Neural cell (in vitro differentiated cells): Measurements from ENCODE around the gene RYR2. TPM values are rescaled to one million over a fixed set of nuclear protein-coding genes. Genes with fewer than 3 reads are reported as not detected.

ENCODE experiments used
- H2AFZ ChIP-seq: fragments of 200-600, 300-800 bp; sonication (generic), shearing (Covaris generic); 2 replicates; pipeline ENCODE4 v1.6.0; 2014; ENCODE audit warnings: low read depth, mild to moderate bottlenecking, antibody characterized with exemption, low read length, moderate library complexity
- H3F3A ChIP-seq: fragments of 200-600 bp; shearing (Covaris generic); 2 replicates; pipeline ENCODE4 v1.6.1; 2016; ENCODE audit warnings: mild to moderate bottlenecking, moderate library complexity, mixed read lengths, antibody characterized with exemption, low read length; ENCODE audit not compliant: insufficient read depth, poor library complexity, severe bottlenecking
- H3K27ac ChIP-seq: fragments of 200-600, 300-800 bp; sonication (generic), shearing (Covaris generic); 2 replicates; pipeline ENCODE4 v1.5.1; 2014; ENCODE audit warnings: mild to moderate bottlenecking, low read length, moderate library complexity
- H3K27me3 ChIP-seq: fragments of 300-800, 200-600 bp; sonication (generic), shearing (Covaris generic); 2 replicates; pipeline ENCODE4 v1.6.0; 2014; ENCODE audit warnings: mild to moderate bottlenecking, low read depth, low read length, moderate library complexity; ENCODE audit not compliant: insufficient read depth
- H3K36me3 ChIP-seq: fragments of 300-800, 200-600 bp; sonication (generic), shearing (Covaris generic); 2 replicates; pipeline ENCODE4 v1.5.1; 2014; ENCODE audit warnings: mild to moderate bottlenecking, antibody characterized with exemption, low read length, moderate library complexity; ENCODE audit not compliant: insufficient read depth
- H3K4me2 ChIP-seq: fragments of 300-800, 200-600 bp; sonication (generic), shearing (Covaris generic); 2 replicates; pipeline ENCODE4 v1.6.0; 2014; ENCODE audit warnings: mild to moderate bottlenecking, low read length
- H3K4me3 ChIP-seq: fragments of 300-800, 200-600 bp; sonication (generic), shearing (Covaris generic); 2 replicates; pipeline ENCODE4 v1.5.1; 2014; ENCODE audit warnings: mild to moderate bottlenecking, low read length, moderate library complexity
- H3K79me2 ChIP-seq: fragments of 200-600 bp; shearing (Covaris generic); replicated peaks from 2 replicates; pipeline ENCODE4 v1.6.0; 2014; ENCODE audit warnings: mild to moderate bottlenecking, low read length, moderate library complexity; ENCODE audit not compliant: insufficient read depth
- H3K9ac ChIP-seq: fragments of 300-800, 200-600 bp; sonication (generic), shearing (Covaris generic); 2 replicates; pipeline ENCODE4 v1.6.1; 2016; ENCODE audit warnings: mild to moderate bottlenecking, low read length, mixed read lengths
- H3K9me2 ChIP-seq: fragments of 200-600 bp; shearing (Covaris generic); 2 replicates; pipeline ENCODE4 v1.6.1; 2016; ENCODE audit warnings: mild to moderate bottlenecking, low read length, mixed read lengths; ENCODE audit not compliant: insufficient read depth
- H3K9me3 ChIP-seq: fragments of 200-600, 300-800 bp; sonication (generic), shearing (Covaris generic); 2 replicates; pipeline ENCODE4 v1.6.1; 2016; ENCODE audit warnings: mild to moderate bottlenecking, mixed run types, low read length, moderate library complexity, mixed read lengths
- H4K20me1 ChIP-seq: fragments of 200-600 bp; shearing (Covaris generic); 2 replicates; pipeline ENCODE4 v1.6.1; 2016; ENCODE audit warnings: mild to moderate bottlenecking, mixed run types; ENCODE audit not compliant: insufficient read depth
- EP300 ChIP-seq: fragments of 450-650 bp; conservative IDR thresholded peaks from 2 replicates; pipeline ENCODE4 v1.6.1; 2014; ENCODE audit warnings: antibody characterized with exemption, mild to moderate bottlenecking, moderate library complexity; ENCODE audit not compliant: poor library complexity, severe bottlenecking
- EZH2 ChIP-seq: fragments of 200-600, 300-800 bp; shearing (Covaris generic), sonication (generic); IDR thresholded peaks from 2 replicates; pipeline ENCODE4 v1.6.1; 2014; ENCODE audit warnings: antibody characterized with exemption, low read length, borderline replicate concordance, mild to moderate bottlenecking; ENCODE audit not compliant: insufficient read depth, poor library complexity, severe bottlenecking
- MXI1 ChIP-seq: fragments of 450-650 bp; conservative IDR thresholded peaks from 2 replicates; pipeline ENCODE4 v1.6.1; 2014; ENCODE audit warnings: antibody characterized with exemption, mild to moderate bottlenecking; ENCODE audit not compliant: poor library complexity, severe bottlenecking
- POLR2AphosphoS5 ChIP-seq: IDR thresholded peaks from 2 replicates; pipeline ENCODE4 v1.6.1; 2012
- RAD21 ChIP-seq: fragments of 450-650 bp; conservative IDR thresholded peaks from 2 replicates; pipeline ENCODE4 v1.6.1; 2014; ENCODE audit warnings: antibody characterized with exemption, mild to moderate bottlenecking, moderate library complexity
- SMC3 ChIP-seq: fragments of 450-650 bp; conservative IDR thresholded peaks from 2 replicates; pipeline ENCODE4 v1.6.1; 2014; ENCODE audit warnings: antibody characterized with exemption, mild to moderate bottlenecking, moderate library complexity; ENCODE audit not compliant: poor library complexity
- TAF1 ChIP-seq: IDR thresholded peaks from 2 replicates; pipeline ENCODE4 v1.6.1; 2012; ENCODE audit warnings: low read depth
- polyA plus RNA-seq: library from polyadenylated mRNA; depleted of rRNA; stranded (reverse); fragments of >200 nt; gene quantifications from 2 replicates; pipeline ENCODE4 v1.2.3, GENCODE V29; 2014
- TF ChIP-seq, protein P1 (sequence below): fragments of 450-650 bp; IDR thresholded peaks from 2 replicates; pipeline ENCODE4 v1.5.1; 2014; ENCODE audit warnings: antibody characterized with exemption, mild to moderate bottlenecking, moderate library complexity; ENCODE audit not compliant: poor library complexity, severe bottlenecking
- TF ChIP-seq, protein P2 (sequence below): IDR thresholded peaks from 2 replicates; pipeline ENCODE4 v1.6.1; 2012; ENCODE audit warnings: borderline replicate concordance

RYR2 gene
- polyA plus RNA-seq, 1 donor from 2014 or later, result 3.8 TPM

DNA sequence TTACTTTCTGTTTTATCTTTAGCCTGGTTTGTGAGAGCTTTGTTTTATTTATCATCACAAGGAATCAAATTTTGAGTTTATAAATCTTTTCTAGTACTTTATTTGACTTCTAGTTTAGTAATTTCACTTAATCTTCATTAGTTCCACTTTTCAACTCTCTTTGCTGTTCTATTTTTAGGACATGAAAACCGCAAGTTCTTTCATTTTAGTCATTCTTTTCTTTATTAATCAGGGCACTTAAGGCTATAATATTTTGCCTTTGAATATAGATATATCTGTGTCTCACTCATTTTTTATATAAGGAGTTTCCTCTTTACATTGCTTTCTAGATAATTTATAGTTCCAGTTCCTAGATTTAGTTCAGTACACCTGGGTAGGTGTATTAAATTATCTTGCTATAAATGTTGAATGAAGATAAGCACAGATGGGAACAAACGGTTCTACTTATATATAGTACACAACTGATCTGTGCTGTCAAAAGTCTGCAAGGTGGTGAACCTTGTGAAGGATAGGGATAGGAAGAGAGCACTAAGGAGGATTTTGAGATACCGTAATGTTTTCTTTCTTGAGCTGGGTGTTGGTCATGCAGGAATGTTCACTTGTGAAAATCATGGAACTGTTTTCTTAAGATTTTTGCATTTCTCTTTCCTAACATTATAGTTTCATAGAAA, 402.3 kb downstream of the RYR2 start:
- H3K36me3 ChIP-seq, result no peaks in the 10 kb centered on the region
- H4K20me1 ChIP-seq, result no peaks in the 10 kb centered on the region
- no peaks in the 10 kb centered on the region for H3K9me3 ChIP-seq
- no peak overlapping the region for H2AFZ ChIP-seq
- H3K4me2 ChIP-seq, result no peak overlapping the region
- H3K4me3 ChIP-seq, result no peak overlapping the region
- no peak overlapping the region for H3K27ac ChIP-seq
- no peaks in the 10 kb centered on the region for H3K9me2 ChIP-seq
- H3K79me2 ChIP-seq, result no peaks in the 10 kb centered on the region
- H3K27me3 ChIP-seq, result no peaks in the 10 kb centered on the region
- TF ChIP-seq, protein P1, sequence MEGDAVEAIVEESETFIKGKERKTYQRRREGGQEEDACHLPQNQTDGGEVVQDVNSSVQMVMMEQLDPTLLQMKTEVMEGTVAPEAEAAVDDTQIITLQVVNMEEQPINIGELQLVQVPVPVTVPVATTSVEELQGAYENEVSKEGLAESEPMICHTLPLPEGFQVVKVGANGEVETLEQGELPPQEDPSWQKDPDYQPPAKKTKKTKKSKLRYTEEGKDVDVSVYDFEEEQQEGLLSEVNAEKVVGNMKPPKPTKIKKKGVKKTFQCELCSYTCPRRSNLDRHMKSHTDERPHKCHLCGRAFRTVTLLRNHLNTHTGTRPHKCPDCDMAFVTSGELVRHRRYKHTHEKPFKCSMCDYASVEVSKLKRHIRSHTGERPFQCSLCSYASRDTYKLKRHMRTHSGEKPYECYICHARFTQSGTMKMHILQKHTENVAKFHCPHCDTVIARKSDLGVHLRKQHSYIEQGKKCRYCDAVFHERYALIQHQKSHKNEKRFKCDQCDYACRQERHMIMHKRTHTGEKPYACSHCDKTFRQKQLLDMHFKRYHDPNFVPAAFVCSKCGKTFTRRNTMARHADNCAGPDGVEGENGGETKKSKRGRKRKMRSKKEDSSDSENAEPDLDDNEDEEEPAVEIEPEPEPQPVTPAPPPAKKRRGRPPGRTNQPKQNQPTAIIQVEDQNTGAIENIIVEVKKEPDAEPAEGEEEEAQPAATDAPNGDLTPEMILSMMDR, result no peak
- TF ChIP-seq, protein P2, sequence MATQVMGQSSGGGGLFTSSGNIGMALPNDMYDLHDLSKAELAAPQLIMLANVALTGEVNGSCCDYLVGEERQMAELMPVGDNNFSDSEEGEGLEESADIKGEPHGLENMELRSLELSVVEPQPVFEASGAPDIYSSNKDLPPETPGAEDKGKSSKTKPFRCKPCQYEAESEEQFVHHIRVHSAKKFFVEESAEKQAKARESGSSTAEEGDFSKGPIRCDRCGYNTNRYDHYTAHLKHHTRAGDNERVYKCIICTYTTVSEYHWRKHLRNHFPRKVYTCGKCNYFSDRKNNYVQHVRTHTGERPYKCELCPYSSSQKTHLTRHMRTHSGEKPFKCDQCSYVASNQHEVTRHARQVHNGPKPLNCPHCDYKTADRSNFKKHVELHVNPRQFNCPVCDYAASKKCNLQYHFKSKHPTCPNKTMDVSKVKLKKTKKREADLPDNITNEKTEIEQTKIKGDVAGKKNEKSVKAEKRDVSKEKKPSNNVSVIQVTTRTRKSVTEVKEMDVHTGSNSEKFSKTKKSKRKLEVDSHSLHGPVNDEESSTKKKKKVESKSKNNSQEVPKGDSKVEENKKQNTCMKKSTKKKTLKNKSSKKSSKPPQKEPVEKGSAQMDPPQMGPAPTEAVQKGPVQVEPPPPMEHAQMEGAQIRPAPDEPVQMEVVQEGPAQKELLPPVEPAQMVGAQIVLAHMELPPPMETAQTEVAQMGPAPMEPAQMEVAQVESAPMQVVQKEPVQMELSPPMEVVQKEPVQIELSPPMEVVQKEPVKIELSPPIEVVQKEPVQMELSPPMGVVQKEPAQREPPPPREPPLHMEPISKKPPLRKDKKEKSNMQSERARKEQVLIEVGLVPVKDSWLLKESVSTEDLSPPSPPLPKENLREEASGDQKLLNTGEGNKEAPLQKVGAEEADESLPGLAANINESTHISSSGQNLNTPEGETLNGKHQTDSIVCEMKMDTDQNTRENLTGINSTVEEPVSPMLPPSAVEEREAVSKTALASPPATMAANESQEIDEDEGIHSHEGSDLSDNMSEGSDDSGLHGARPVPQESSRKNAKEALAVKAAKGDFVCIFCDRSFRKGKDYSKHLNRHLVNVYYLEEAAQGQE, result no peak
- no peak for TF ChIP-seq POLR2AphosphoS5
- TF ChIP-seq SMC3, result no peak
- no peak for TF ChIP-seq EZH2
- no peak for TF ChIP-seq TAF1
- TF ChIP-seq RAD21, result no peak
- H3K9ac ChIP-seq, result no peak overlapping the region
- H3F3A ChIP-seq, result no peaks in the 10 kb centered on the region

DNA sequence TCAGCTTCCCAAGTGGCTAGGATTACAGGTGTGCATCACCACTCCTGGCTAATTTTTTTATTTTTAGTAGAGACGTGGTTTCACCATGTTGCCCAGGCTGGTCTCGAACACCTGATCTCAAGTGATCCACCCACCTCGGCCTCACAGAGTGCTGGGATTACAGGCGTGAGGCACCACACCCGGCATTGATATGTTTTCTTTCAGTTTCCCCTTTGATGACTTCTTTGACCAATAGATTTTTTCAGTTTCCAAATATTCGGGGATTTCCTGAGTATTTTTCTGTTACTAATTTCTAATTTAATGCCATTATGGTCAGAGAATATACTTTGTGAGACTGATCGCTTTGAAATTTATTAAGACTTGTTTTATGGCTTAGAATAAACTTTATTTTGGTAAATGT, 406.1 kb downstream of the RYR2 start:
- Histone ChIP-seq H3K36me3 (no peaks in the 10 kb centered on the region), H3K4me3 (no peak overlapping the region), H3K9ac (no peak overlapping the region), H3K9me2 (no peaks in the 10 kb centered on the region), H3K27me3 (no peaks in the 10 kb centered on the region), H3K9me3 (no peaks in the 10 kb centered on the region), H3K79me2 (no peaks in the 10 kb centered on the region), H3K4me2 (no peak overlapping the region), H3K27ac (no peak overlapping the region), H3F3A (no peaks in the 10 kb centered on the region), H2AFZ (no peak overlapping the region), H4K20me1 (no peaks in the 10 kb centered on the region)
- no peak for TF ChIP-seq POLR2AphosphoS5
- no peak for TF ChIP-seq TAF1
- TF ChIP-seq EP300, result no peak
- TF ChIP-seq EZH2, result no peak
- TF ChIP-seq, protein P1, result no peak
- TF ChIP-seq MXI1, result no peak
- TF ChIP-seq RAD21, result no peak
- TF ChIP-seq, protein P2, result no peak
- TF ChIP-seq SMC3, result no peak
